NB4 (cell line): Measurements from ENCODE around the gene ELP1.

Experiments used
- DNase-seq: peaks from one replicate; pipeline ENCODE4 v3.0.0; 2010; ENCODE audit warnings: low read depth
- H3K4me3 ChIP-seq: one replicate; pipeline ENCODE4 v1.5.1; 2011; ENCODE audit warnings: mild to moderate bottlenecking, low read depth, low read length, moderate library complexity
- CTCF ChIP-seq: IDR thresholded peaks from one replicate; pipeline ENCODE4 v1.5.1; 2012; ENCODE audit warnings: low read depth, low read length
- MYC ChIP-seq: IDR thresholded peaks from 2 replicates; pipeline ENCODE4 v1.6.1; 2011; ENCODE audit warnings: low read depth, low read length
- POLR2A ChIP-seq: IDR thresholded peaks from 2 replicates; pipeline ENCODE4 v1.6.1; 2011; ENCODE audit warnings: mild to moderate bottlenecking; ENCODE audit not compliant: insufficient read length; ENCODE audit errors: extremely low read depth
- TF ChIP-seq, protein P1 (sequence below): IDR thresholded peaks from 2 replicates; pipeline ENCODE4 v1.6.1; 2011; ENCODE audit warnings: low read depth, low read length

Gene ELP1, protein sequence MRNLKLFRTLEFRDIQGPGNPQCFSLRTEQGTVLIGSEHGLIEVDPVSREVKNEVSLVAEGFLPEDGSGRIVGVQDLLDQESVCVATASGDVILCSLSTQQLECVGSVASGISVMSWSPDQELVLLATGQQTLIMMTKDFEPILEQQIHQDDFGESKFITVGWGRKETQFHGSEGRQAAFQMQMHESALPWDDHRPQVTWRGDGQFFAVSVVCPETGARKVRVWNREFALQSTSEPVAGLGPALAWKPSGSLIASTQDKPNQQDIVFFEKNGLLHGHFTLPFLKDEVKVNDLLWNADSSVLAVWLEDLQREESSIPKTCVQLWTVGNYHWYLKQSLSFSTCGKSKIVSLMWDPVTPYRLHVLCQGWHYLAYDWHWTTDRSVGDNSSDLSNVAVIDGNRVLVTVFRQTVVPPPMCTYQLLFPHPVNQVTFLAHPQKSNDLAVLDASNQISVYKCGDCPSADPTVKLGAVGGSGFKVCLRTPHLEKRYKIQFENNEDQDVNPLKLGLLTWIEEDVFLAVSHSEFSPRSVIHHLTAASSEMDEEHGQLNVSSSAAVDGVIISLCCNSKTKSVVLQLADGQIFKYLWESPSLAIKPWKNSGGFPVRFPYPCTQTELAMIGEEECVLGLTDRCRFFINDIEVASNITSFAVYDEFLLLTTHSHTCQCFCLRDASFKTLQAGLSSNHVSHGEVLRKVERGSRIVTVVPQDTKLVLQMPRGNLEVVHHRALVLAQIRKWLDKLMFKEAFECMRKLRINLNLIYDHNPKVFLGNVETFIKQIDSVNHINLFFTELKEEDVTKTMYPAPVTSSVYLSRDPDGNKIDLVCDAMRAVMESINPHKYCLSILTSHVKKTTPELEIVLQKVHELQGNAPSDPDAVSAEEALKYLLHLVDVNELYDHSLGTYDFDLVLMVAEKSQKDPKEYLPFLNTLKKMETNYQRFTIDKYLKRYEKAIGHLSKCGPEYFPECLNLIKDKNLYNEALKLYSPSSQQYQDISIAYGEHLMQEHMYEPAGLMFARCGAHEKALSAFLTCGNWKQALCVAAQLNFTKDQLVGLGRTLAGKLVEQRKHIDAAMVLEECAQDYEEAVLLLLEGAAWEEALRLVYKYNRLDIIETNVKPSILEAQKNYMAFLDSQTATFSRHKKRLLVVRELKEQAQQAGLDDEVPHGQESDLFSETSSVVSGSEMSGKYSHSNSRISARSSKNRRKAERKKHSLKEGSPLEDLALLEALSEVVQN (N-terminal part only)

GRCh38 chr9:108933718-108934322, at the start of gene ELP1:
Gene ELP1, minus strand, starts transcription at chr9:108934124. Its CDS starts 2,978 bp downstream, at chr9:108931146.
- DNase-seq = peak; percentile 96
- H3K4me3 ChIP-seq = peak within 1 kb of the TSS; percentile 97
- TF ChIP-seq MYC = peak; percentile 58; the same call in 1 of the 2 replicates
- TF ChIP-seq CTCF = peak; percentile 37
- TF ChIP-seq, protein P1, sequence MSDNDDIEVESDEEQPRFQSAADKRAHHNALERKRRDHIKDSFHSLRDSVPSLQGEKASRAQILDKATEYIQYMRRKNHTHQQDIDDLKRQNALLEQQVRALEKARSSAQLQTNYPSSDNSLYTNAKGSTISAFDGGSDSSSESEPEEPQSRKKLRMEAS = no peak
- TF ChIP-seq POLR2A = peak; percentile 25

- no peak overlapping the region for H3K4me3 ChIP-seq
- TF ChIP-seq POLR2A (no peak), CTCF (no peak), MYC (no peak)
- TF ChIP-seq, protein P1 = no peak
- no peak for DNase-seq
Measured at GRCh38 chr9:108980893-108981292, 47.0 kb upstream of the ELP1 start.

DNA sequence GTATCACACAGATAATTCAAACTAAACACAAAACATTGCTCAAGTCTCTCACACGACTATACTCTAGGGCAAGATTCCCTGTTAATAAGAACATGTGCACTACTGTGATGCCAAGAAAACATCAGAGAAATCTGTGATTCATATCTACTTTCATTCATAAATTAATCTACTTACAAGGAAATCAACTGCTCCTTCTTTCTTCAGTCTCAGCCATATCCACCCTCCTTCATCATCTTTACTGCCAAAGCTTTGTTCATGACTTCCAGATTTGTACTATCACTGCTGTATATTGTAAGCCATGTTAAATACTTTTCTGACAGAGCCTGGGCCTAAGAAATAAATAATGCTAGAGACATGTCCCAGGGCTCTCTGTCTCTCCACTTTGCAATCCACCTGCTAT, 44.3 kb upstream of the ELP1 start:
- H3K4me3 ChIP-seq = no peak overlapping the region
- no peak for TF ChIP-seq MYC
- no peak for TF ChIP-seq POLR2A
- TF ChIP-seq CTCF = no peak
- TF ChIP-seq, protein P1 = no peak
- DNase-seq = no peak

- TF ChIP-seq MYC = no peak
- TF ChIP-seq, protein P1 = no peak
- H3K4me3 ChIP-seq = no peak overlapping the region
- no peak for DNase-seq
Measured at GRCh38 chr9:108973895-108974294, 40.0 kb upstream of the ELP1 start.

- no peak for DNase-seq
- no peak overlapping the region for H3K4me3 ChIP-seq
- TF ChIP-seq POLR2A = no peak
- TF ChIP-seq MYC = no peak
- no peak for TF ChIP-seq CTCF
- TF ChIP-seq, protein P1 = no peak
Measured at GRCh38 chr9:108972626-108973209, 38.8 kb upstream of the ELP1 start.
